ENCODE data around the gene ANGPTL5. TPM values are rescaled to one million over a fixed set of nuclear protein-coding genes. Genes with fewer than 3 reads are reported as not detected.
A peak's percentile ranks its signal among the peaks of the same experiment; 100 is the strongest.
"Not testable (repeated sequence)": the region's sequence is repeated elsewhere in the genome, so short reads cannot be mapped to it uniquely, and the experiment has no call there.

ANGPTL5 gene
- total and polyA plus RNA-seq, 12 donors, result 0.09 to 1.3 (median 0.54) TPM

- Histone ChIP-seq H3K27ac (no peak overlapping the region), H3K36me3 (no peaks in the 10 kb centered on the region), H3K4me3 (no peak overlapping the region), H3K4me1 (peaks cover 0 to 5% (median 0%) of the 10 kb centered on the region in 9 donors), H3K9me3 (peaks cover 0 to 8% (median 0%) of the 10 kb centered on the region in 11 donors), H3K27me3 (no peaks in the 10 kb centered on the region)
- intact Hi-C loops (cut with DNase I), result loop anchor here in 8 of 10 donors (1.0 to 5.0 kb wide), 5 partner anchors 146 to 764 kb away; no protein-coding TSS in a partner anchor
- DNase-seq (peak in 1 of 2 donors; percentile 28), ATAC-seq (peak; percentile 67 to 97 (median 78))
- peak; percentile 52 to 83 (median 74) for TF ChIP-seq CTCF (IDR thresholded peaks at IDR 0.05)
- WGBS, 2 donors, result 18 to 25% methylated on average over 9 of the region's 9 CpGs
These were observed 55.5 kb downstream of the ANGPTL5 start for GRCh38 chr11:101860696-101861427.

DNA sequence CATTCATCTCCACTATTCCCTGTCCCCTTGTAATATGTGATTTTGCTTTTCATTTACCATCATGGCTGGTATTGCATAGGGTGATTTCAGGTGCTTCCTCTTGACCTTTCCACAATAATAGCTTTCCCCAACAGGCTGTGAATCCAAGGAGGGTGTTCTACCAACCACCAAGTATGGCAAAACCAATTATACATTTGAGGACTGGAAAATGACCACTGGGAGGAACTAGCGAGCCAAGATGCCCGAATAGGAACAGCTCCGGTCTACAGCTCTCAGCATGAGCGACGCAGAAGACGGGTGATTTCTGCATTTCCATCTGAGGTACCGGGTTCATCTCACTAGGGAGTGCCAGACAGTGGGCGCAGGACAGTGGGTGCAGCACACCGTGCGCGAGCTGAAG, 64.1 kb downstream of the ANGPTL5 start:
- intact Hi-C loops (cut with DNase I); ATAC-seq: not testable (repeated sequence)
- 82 to 95% methylated on average over 10 to 11 of the region's 11 CpGs for WGBS, 2 donors

DNA sequence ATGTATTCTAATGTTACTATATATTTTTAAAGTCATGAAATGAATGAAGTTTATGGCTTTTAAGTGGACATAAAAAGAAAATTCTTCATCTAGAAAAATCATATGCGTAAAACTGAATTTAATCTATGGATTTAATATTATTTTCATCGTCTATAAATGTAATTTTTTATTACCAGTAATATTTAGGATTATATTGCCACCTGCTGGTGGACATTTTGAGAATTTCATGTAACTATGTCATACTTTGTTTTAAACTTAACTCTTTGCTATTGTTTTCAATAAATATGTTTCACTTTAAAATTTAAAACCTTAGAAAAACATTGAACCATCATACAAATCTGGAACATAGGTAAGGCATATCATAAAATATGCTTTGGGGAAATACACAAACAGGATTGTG, 68.1 kb downstream of the ANGPTL5 start:
- Histone ChIP-seq H3K4me3 (no peak overlapping the region), H3K36me3 (no peaks in the 10 kb centered on the region), H3K4me1 (no peaks in the 10 kb centered on the region), H3K9me3 (no peaks in the 10 kb centered on the region), H3K27me3 (no peaks in the 10 kb centered on the region), H3K27ac (no peak overlapping the region)
- WGBS, 2 donors, result 21 to 31% methylated on average over 2 of the region's 2 CpGs
- DNase-seq (no peak), ATAC-seq (no peak)
- TF ChIP-seq CTCF (IDR thresholded peaks at IDR 0.05), result peak in 8 of 9 donors; percentile 12 to 61 (median 51)
- intact Hi-C loops (cut with DNase I), result loop anchor here (2.0 to 10.0 kb wide), 3 partner anchors 391 to 393 kb away; no protein-coding TSS in a partner anchor

More for the DNA sequence above, 64.1 kb downstream of the ANGPTL5 start:
- H3K4me3 ChIP-seq, DNase-seq, H3K27ac ChIP-seq, H3K4me1 ChIP-seq, H3K36me3 ChIP-seq, H3K27me3 ChIP-seq, H3K9me3 ChIP-seq: not testable (repeated sequence)

GRCh38 chr11:101844608-101845007, 71.7 kb downstream of the ANGPTL5 start:
- no peaks in the 10 kb centered on the region for H3K36me3 ChIP-seq

More at GRCh38 chr11:101844608-101845007, 71.7 kb downstream of the ANGPTL5 start:
- no peak for DNase-seq
- intact Hi-C loops (cut with DNase I), result loop anchor here in 9 of 10 donors (5.0 to 10.0 kb wide), 2 partner anchors 387 to 390 kb away; no protein-coding TSS in a partner anchor
- no peaks in the 10 kb centered on the region for H3K27me3 ChIP-seq
- ATAC-seq, result no peak
- H3K9me3 ChIP-seq, result peaks cover 0 to 5% (median 0%) of the 10 kb centered on the region in 11 donors
- H3K27ac ChIP-seq, result no peak overlapping the region
- no peak for TF ChIP-seq CTCF (IDR thresholded peaks at IDR 0.05)
- H3K4me1 ChIP-seq, result no peaks in the 10 kb centered on the region
- no peak overlapping the region for H3K4me3 ChIP-seq

Measured in heart right ventricle (tissue), 16 donors.